ENCODE measurements around the gene SPHK2.

SPHK2 gene

DNA sequence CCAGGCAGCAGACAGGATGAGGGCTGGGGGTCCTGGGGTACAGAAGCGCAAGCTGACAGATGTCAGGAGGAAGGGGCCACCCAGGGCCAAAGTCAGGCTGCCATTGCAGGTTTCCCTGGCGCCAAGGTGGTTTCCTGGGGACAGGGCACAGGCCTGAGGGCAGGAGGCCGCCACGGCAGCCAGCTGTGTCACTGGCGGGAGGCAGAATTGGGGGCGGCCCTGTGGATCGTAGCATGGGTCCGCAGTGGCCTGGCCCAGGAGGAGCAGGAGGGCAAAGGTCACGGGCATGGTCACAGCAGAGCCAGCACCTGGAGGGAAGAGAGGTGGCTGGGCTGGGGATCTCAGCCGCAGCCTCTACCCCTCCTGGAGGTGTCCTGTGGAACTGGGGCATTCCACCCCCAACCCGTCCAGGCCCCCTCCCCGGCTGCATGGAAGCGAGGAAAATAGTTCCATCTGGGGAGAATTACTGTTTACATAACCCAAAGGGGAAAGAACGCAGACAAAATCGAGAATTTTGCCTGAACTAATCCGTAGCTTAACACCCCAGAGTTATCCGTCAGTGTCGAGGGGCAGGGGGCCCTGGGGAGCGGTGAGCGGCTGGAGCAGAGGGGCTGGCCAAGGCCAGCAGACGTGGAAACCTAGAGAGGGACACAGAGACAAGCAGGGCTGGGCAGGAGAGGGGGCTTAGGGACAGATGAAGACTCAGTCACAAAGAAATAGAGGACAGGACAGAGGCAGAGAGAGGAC lies 51.6 kb downstream of the SPHK2 start:
- Histone ChIP-seq H2AFZ (ENCODE audit: low read depth, low read length) (no peak overlapping the region), H4K20me1 (ENCODE audit: insufficient read depth, low read length) (no peaks in the 10 kb centered on the region), H3K27me3 (ENCODE audit: low read depth, low read length) (no peaks in the 10 kb centered on the region), H3K4me2 (ENCODE audit: low read length) (no peak overlapping the region), H3K27ac (ENCODE audit: low read length) (no peak overlapping the region), H3K4me3 (ENCODE audit: low read length) (no peak overlapping the region), H3K79me2 (ENCODE audit: low read length) (no peaks in the 10 kb centered on the region), H3K9ac (ENCODE audit: low read length) (no peak overlapping the region), H3K4me1 (ENCODE audit: low read length) (peaks cover 5% of the 10 kb centered on the region), H3K9me3 (ENCODE audit: insufficient read depth, low read length) (no peaks in the 10 kb centered on the region), H3K36me3 (replicated peaks; ENCODE audit: low read depth, low read length) (no peaks in the 10 kb centered on the region)
- TF ChIP-seq, protein P1, sequence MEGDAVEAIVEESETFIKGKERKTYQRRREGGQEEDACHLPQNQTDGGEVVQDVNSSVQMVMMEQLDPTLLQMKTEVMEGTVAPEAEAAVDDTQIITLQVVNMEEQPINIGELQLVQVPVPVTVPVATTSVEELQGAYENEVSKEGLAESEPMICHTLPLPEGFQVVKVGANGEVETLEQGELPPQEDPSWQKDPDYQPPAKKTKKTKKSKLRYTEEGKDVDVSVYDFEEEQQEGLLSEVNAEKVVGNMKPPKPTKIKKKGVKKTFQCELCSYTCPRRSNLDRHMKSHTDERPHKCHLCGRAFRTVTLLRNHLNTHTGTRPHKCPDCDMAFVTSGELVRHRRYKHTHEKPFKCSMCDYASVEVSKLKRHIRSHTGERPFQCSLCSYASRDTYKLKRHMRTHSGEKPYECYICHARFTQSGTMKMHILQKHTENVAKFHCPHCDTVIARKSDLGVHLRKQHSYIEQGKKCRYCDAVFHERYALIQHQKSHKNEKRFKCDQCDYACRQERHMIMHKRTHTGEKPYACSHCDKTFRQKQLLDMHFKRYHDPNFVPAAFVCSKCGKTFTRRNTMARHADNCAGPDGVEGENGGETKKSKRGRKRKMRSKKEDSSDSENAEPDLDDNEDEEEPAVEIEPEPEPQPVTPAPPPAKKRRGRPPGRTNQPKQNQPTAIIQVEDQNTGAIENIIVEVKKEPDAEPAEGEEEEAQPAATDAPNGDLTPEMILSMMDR (IDR thresholded peaks at IDR 0.05; ENCODE audit: low read depth, low read length) = no peak
- TF ChIP-seq EZH2phosphoT487 (IDR thresholded peaks at IDR 0.05; ENCODE audit: low read depth) = no peak

DNA sequence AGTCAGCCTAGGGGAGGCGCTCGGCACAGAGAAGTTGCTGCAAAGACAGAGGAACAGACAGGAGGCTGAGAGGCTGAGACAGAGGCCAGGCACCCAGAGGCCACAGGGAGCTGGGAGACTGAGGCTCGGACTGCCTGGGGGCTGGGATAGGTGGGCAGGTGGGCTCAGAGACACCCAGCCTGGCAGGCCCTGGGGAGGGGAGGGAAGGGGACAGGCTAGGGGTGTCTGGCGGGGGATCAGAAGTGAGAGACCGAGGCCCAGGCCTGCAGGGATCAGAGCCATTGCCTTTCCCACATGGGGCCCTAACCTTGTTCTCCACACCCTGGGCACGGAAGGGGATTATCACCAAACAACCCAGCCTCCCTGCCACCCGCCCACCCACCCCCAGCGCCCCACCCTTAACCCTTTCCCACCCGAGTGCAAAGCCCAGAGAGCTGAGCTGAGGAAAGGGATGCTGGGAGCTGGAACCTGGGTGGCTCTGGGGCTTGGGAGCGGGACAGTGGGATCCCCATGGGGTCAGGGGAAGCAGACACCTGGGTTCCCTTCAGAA lies 52.2 kb downstream of the SPHK2 start:
- Histone ChIP-seq H3K79me2 (ENCODE audit: low read length) (no peaks in the 10 kb centered on the region), H3K9ac (ENCODE audit: low read length) (no peak overlapping the region), H3K9me3 (ENCODE audit: insufficient read depth, low read length) (no peaks in the 10 kb centered on the region), H3K36me3 (replicated peaks; ENCODE audit: low read depth, low read length) (no peaks in the 10 kb centered on the region), H2AFZ (ENCODE audit: low read depth, low read length) (no peak overlapping the region), H3K4me1 (ENCODE audit: low read length) (peaks cover 5% of the 10 kb centered on the region), H3K4me3 (ENCODE audit: low read length) (no peak overlapping the region), H3K27me3 (ENCODE audit: low read depth, low read length) (no peaks in the 10 kb centered on the region), H3K27ac (ENCODE audit: low read length) (no peak overlapping the region), H3K4me2 (ENCODE audit: low read length) (no peak overlapping the region), H4K20me1 (ENCODE audit: insufficient read depth, low read length) (no peaks in the 10 kb centered on the region)
- no peak for TF ChIP-seq EZH2phosphoT487 (IDR thresholded peaks at IDR 0.05; ENCODE audit: low read depth)
- TF ChIP-seq, protein P1 (IDR thresholded peaks at IDR 0.05; ENCODE audit: low read depth, low read length) = no peak

DNA sequence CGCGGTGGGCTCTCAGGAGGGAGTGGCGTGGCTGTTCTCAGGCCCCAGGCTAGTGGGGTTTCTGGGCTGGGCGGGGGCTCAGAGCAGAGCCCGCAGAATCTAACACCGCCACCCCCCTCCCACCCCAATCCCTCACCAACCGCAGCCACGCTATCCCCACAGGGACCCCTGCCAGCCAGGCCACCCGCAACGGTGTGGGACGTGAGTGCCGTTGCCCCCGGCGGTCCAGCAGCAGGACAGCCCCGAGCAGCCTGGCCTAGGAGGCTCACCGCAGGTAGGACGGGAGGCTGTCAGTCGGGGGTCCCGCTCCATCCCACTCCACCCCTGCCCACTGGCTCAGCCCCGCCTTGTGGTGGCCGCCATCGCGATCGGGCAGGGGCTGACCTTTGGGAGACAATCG lies 53.7 kb downstream of the SPHK2 start, which contains the start of gene NTN5:
NTN5 (minus strand) TSS at position 24 of the 400 bp plus-strand sequence. CDS start 2,031 bp downstream, outside the sequence.
- Histone ChIP-seq H2AFZ (ENCODE audit: low read depth, low read length) (no peak within 1 kb of the TSS), H3K36me3 (replicated peaks; ENCODE audit: low read depth, low read length) (no peaks in the 10 kb centered on the region), H3K27ac (ENCODE audit: low read length) (no peak within 1 kb of the TSS), H3K4me1 (ENCODE audit: low read length) (peaks cover 5% of the 10 kb centered on the region), H3K4me3 (ENCODE audit: low read length) (no peak within 1 kb of the TSS), H4K20me1 (ENCODE audit: insufficient read depth, low read length) (no peaks in the 10 kb centered on the region), H3K9ac (ENCODE audit: low read length) (no peak within 1 kb of the TSS), H3K27me3 (ENCODE audit: low read depth, low read length) (no peaks in the 10 kb centered on the region), H3K79me2 (ENCODE audit: low read length) (no peaks in the 10 kb centered on the region), H3K4me2 (ENCODE audit: low read length) (no peak within 1 kb of the TSS), H3K9me3 (ENCODE audit: insufficient read depth, low read length) (no peaks in the 10 kb centered on the region)
- TF ChIP-seq EZH2phosphoT487 (IDR thresholded peaks at IDR 0.05; ENCODE audit: low read depth) = no peak
- TF ChIP-seq, protein P1 (IDR thresholded peaks at IDR 0.05; ENCODE audit: low read depth, low read length) = no peak

DNA sequence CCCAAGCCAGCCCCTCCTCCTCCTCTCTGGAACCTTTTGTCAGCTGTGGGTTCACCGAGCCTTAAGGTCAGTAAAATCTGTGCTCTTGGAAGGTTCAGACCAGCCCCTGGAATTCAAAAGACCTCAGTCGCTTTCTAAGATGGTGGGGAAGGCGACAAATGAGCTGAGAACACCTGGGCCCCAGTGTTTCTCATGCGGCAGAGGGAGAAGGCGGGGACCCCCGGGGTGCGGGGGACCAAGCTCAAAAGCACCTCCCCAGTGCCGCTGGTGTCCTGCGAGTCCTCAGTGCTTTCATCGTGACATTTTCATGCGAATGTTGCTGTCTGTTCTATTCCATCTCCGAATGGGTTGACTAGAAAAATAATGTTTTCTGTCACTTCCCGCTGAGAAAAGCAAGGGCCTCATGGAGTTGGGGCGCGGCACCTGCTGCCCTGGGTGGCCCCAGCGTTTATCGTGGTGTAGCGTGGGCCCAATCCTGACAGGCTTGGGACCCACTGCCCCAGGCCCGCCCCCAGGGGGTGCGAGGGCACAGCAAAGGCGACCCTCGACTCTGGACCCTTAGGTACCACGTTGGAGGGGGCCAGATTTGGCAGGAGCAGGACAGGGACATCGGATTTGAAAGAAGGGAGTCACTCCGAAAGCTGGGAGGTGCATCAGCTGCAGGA lies 54.3 kb downstream of the SPHK2 start:
- H2AFZ ChIP-seq (ENCODE audit: low read depth, low read length) = no peak overlapping the region
- H3K27ac ChIP-seq (ENCODE audit: low read length) = no peak overlapping the region
- no peak overlapping the region for H3K4me2 ChIP-seq (ENCODE audit: low read length)
- no peak for TF ChIP-seq EZH2phosphoT487 (IDR thresholded peaks at IDR 0.05; ENCODE audit: low read depth)
- TF ChIP-seq, protein P1 (IDR thresholded peaks at IDR 0.05; ENCODE audit: low read depth, low read length) = no peak
- H3K79me2 ChIP-seq (ENCODE audit: low read length) = no peaks in the 10 kb centered on the region
- no peak overlapping the region for H3K4me3 ChIP-seq (ENCODE audit: low read length)
- no peaks in the 10 kb centered on the region for H3K36me3 ChIP-seq (replicated peaks; ENCODE audit: low read depth, low read length)
- H3K27me3 ChIP-seq (ENCODE audit: low read depth, low read length) = no peaks in the 10 kb centered on the region
- no peaks in the 10 kb centered on the region for H4K20me1 ChIP-seq (ENCODE audit: insufficient read depth, low read length)
- no peaks in the 10 kb centered on the region for H3K9me3 ChIP-seq (ENCODE audit: insufficient read depth, low read length)
- peaks cover 5% of the 10 kb centered on the region for H3K4me1 ChIP-seq (ENCODE audit: low read length)
- H3K9ac ChIP-seq (ENCODE audit: low read length) = no peak overlapping the region
